HG03457 (cell line): ENCODE data around the gene CDK14.

ENCODE experiments used
- ATAC-seq: cut with Tn5 transposase; IDR thresholded peaks from one replicate; pipeline ENCODE4 v1.9.1; 2021; ENCODE audit warnings: moderate number of reproducible peaks; ENCODE audit not compliant: unreplicated experiment

The CDK14 gene

DNA sequence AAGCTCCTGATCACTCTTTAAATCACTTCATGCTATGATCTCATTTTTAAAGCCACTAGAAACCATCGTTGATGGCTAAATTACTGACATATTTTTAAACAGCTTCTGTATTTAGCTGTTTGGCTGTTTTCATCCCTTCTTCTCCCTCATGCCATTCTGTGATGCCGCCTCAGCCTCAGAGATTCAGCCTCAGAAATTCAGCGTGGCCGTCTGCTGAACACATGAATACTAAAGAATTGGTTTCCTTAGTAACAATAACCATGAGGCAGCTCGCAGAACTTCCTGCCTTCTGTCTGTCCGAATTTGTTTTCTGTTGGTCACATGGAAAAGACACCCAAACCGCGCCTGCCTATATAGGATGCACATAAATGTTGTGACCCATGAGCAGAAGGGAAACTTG, 637.1 kb downstream of the CDK14 start:
- no peak for ATAC-seq

GRCh38 chr7:91235211-91235832, 639.2 kb downstream of the CDK14 start:
- no peak for ATAC-seq

- ATAC-seq: no peak
Measured at GRCh38 chr7:91239171-91239604, 643.1 kb downstream of the CDK14 start.

- ATAC-seq: no peak
Measured at GRCh38 chr7:91239772-91240171, 643.7 kb downstream of the CDK14 start.

GRCh38 chr7:91240376-91240941, 644.3 kb downstream of the CDK14 start:
- ATAC-seq: no peak

DNA sequence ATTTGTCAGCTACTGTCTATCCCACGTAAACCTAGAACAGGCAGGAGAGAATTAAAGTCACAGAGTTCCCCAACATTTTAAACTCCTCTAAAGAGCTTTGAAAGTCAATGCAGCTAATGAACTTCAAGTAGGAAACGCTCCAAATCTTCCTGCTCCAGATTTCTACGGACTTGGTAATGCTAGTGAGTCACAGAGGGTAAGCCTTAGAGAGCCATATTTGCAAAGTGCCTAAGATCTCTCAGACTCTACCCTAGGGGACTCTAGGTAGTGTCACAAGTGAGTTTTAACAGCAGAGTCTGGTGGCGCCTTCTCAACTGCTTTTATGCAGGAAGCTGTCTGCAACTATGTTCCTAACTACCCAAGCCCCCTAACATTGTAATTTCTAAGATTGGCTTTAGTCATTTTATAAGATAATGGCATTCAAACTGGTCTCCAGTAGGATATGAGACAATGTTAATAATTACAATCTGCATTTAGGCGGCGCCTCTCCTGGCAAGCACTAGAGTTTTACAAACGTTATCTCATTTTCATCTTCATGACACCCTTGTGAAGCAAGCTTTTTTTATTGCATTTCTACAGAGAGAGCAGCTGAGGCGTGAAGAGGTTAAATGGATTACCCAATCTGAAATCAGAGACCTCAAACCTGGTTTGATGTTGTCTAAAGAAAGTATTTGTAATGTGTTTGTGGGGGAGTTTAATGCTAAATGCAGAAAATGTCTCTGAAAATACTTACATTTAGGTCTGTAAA, 646.1 kb downstream of the CDK14 start:
- no peak for ATAC-seq

- ATAC-seq: no peak
Measured at GRCh38 chr7:91243591-91244301, 647.6 kb downstream of the CDK14 start.

GRCh38 chr7:91247500-91247899, 651.4 kb downstream of the CDK14 start:
- no peak for ATAC-seq

- no peak for ATAC-seq
Measured at GRCh38 chr7:91248996-91249395, 652.9 kb downstream of the CDK14 start.

GRCh38 chr7:91249506-91250233, 653.5 kb downstream of the CDK14 start:
- no peak for ATAC-seq

DNA sequence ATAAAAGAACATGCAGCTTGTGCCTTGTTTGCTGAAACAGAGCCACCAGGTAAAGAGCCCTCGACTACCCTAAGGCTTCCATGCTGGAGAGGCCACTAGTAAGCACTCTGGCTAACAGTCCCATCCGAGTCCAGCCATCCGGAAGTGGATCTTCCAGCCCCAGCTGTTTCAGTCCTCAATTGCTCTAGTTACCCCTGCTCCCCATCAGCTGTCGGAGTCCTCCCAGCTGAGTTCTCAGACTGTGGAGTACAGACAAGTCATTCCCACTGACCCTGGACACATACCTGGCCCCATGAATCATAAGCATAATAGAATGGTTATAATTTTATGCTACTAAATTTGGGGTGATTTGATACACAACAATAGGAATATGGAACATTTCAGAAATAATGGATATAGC, 654.6 kb downstream of the CDK14 start:
- no peak for ATAC-seq

- ATAC-seq: no peak
Measured at GRCh38 chr7:91251877-91252276, 655.8 kb downstream of the CDK14 start.
